ENCODE measurements around the gene PFN3.
"Not testable (repeated sequence)": the region's sequence is repeated elsewhere in the genome, so short reads cannot be mapped to it uniquely, and the experiment has no call there.

Gene PFN3

DNA sequence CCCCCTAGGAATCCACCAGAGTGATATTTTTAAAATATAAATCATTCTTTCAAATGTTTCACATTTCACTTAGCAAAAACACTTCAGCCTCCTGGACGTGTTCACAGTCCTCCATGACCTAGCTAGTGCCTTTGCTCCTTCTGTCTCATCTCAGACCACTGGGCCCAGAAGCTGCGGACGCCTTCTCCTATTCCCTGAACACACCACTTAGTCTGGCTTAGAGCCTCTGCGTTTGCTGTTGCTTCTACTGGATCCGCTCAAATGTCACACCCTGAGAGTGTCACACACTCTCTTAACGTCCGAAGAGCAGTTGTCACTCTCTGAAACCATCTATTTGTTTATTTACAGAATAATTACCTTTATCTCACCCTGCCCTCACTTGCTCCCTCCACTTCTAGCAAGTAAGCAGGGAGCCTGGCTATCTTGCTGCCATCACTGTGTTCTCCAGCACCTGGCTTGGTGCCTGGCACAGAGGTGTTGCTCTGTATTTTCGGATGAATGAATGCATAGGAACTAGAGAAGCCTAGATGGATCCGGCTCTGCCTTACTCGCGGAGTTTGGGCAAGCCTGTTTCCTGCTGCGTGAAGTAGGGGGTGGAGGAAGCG is 24.8 kb upstream of the PFN3 start:
- no peak for DNase-seq (ENCODE audit: low spot score)

DNA sequence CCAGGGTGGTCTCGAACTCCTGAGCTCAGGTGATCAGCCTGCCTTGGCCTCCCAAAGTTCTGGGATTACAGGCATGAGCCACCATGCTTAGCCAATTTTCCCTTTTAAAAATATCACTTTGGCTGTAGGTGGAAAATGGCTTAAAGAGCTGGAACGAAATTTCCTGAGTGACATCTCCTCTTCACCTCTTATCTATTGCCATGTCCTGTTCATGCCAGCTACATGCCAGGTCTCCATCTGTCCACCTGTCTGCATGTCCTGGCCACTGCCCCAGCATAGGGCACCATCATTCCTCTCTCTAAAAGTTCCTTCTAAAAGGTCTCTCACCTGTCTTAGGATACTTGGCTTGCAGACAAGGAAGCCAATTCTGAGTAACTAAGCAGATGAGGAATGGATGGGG is 23.2 kb upstream of the PFN3 start:
- no peak for DNase-seq (ENCODE audit: low spot score)

DNA sequence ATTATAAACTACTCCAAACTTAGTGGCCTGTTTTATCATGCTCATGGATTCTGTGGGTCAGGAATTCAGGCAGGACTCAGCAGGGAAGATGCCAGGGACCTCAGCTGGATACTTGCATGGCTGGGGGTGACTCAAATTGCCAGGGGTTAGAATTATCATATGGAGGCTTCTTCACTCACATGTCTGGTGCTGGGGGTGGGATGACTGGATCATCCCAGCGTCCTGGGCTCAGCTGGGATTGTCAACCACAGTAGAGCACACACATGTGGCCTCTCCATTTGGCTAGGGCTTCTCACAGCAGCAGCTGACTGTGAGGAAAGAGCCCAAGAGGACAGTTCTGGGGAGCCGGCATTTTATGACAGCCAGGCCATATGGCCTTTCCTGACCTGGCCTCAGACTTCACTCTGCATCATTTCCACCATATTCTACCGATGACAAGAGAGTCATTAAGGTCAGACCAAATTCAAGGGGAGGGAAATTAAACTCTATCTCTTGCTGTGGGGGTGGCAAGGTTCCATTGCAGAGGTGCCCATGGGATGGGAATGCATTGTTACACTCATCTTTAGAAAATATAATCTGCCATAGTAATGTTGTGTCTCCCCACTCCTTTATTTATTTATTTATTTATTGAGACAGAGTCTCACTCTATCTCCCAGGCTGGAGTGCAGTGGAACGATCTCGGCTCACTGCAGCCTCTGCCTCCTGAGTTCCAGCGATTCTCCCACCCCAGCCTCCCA is 20.8 kb upstream of the PFN3 start:
- DNase-seq (ENCODE audit: low spot score): no peak

DNA sequence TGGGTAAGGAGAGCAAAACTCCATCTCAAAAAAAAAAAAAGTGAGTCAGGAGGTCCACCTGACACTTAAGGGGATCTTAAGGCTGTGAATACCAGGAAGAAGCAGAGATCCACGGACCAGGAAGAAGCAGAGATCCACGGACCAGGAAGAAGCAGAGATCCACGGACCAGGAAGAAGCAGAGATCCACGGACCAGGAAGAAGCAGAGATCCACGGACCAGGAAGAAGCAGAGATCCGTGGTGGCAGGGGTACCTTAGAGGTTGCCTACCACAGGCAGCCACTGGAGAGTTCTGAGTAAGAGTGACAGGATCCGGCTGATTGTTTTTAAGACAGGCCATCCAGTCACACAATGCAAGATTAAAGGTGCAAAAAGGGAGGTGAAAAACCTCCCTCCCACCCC is 20.0 kb upstream of the PFN3 start:
- DNase-seq (ENCODE audit: low spot score): not testable (repeated sequence)

DNA sequence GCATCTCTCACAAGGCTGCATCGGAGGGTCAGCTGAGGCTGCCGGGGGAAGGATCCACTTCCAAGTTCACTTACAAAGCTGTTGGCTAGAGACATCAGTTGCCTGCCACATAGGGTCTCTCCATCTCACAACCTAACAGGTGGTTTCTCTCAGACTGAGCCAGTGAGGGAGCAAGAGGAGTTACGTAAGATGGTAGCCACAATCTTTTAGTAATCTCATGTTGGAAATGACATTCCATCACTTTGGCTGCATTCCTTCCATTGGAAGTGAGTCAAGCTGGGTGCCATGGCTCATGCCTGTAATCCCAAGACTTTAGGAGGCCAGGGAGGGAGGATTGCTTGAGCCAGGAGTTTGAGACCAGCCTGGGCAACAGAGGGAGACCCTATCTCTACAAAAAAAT is 18.6 kb upstream of the PFN3 start:
- no peak for DNase-seq (ENCODE audit: low spot score)

DNA sequence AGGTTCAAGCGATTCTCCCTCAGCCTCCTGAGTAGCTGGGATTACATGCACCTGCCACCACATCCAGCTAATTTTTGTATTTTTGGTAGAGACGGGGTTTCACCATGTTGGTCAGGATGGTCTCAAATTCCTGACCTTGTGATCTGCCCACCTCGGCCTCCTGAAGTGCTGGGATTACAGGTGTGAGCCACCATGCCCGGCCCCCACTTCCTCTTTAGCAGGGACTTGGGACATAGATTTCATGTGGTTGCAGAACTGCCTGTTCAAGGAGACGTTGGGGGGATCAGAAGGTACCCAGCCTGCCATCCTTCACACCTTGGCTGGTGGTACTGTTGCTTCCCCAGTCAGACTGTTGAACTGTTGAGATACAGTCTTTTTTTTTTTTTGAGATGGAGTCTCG is 16.6 kb upstream of the PFN3 start:
- DNase-seq (ENCODE audit: low spot score): not testable (repeated sequence)

DNA sequence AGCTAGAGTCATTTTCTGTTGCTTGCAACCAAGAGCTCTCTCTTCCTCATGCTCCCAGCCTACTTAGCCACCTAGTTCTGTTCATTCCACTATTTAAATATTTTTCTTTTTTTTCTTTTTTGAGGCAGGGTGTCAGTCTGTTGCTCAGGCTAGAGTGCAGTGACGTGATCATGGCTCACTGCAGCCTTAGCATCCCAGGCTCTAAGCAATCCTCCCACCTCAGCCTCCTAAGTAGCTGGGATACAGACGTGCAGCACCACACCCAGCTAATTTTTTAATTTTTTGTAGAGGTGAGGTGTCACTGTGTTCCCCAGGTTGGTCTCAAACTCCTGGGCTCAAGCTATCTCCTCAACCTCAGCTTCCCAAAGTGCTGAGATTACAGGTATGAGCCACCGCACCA is 14.0 kb upstream of the PFN3 start:
- no peak for DNase-seq (ENCODE audit: low spot score)

DNA sequence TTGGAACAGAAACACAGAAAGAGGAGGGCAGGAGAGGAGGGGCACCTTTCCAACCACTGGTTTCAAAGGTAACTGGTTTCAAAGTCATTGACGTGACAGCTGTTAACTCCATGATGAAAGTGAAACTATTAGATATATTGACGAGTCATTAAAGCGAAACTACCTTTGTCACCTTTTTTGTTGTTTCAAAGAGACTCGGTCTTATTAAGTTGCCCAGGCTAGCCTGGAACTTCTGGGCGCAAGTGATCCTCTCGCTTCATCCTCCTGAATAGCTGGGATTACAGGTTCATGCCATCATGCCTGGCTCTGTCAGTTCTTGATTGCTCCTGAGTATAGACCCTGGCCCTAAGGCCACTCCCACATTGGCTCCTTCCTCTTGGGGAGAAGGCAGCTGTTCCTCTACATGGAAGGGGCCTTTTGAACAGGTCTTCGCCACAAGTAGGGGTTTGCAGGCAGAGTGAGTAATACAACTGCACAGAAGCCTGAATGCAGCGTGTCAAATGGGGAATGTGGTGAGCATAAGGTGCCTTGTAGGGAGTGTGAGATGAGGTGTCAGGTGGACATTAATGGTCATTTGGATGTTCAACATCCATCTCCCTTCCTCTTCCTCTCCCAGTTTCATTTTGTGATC is 12.3 kb upstream of the PFN3 start:
- peak; percentile 63 for DNase-seq (ENCODE audit: low spot score)

DNA sequence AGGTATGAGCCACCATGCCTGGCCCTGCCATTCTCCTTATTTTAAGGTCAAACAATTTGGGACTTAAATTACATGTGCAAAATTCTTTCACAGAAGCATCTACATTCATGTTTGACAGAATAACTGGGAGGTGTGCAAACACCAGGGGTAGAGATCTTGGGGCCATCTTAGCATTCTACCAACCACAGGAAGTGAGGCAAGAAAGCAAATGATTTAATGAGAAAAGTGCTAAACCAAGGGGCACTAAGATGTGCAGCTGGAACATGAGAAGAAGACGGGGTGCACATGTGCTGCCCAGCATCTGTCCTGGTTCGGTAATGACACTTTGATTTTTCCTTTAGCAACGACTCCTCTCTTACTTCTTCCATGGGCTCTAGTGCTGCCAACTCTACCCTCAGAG is 10.1 kb upstream of the PFN3 start:
- no peak for DNase-seq (ENCODE audit: low spot score)

DNA sequence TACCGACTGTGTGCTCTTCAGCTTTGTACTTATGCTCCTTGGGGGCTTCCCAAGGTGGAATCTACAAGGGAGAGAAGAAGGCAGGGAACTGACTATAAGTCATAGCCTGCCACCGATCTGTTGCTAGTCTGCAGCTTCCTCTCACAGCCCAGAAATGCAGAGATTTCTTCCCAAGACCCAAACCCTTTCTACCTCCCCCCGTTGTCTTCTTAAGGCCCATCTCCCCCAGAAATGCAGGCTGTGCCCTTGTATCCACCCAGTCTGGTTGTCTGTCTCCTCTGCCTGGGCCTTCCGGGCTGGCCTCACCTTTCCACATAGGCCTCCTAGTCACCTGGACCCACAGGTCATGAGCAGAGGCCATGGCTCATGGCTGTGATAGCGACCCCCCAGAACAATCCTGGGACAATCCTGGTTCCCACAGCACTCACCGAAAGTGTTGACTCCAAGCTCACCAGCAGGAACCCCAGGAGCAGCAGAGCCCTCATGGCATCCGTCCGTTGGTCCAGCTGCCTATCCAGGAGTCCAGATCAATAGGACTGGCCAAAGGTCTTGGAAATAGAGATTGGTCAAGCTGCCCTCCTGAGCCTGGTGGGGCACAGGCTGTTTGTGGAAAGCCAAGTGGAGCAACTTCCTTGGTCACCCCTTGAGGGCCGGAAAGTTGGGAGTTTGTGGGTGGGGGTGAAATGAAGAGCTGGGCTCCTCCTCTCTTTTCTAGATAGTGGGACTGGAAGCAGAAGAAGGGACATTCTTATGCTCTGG is 8.8 kb upstream of the PFN3 start, which contains the start of gene F12:
Gene F12 (minus strand): TSS at position 522 of the 759 bp plus-strand sequence. CDS start 37 bp downstream, at position 485.
- DNase-seq (ENCODE audit: low spot score): no peak

DNA sequence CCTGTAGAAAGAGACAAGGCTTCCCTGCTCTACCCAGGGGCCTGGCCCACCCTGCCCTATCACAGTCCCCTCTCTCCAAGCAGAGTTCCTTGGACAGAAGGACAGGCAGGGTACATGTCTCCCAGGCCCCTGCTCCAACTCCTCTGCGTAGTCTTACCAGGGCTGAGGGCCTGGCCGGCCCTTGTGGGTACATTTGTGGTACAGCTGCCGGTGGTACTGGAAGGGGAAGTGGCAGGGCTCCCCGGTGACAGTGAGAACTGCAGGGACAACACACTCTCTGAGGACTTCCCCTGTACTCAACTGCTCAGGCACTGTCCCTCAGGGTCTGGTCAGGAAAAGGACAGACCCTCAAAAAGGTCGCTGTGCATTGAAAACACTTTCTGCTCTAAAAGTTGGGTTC is 5.3 kb upstream of the PFN3 start:
- DNase-seq (ENCODE audit: low spot score): no peak

DNA sequence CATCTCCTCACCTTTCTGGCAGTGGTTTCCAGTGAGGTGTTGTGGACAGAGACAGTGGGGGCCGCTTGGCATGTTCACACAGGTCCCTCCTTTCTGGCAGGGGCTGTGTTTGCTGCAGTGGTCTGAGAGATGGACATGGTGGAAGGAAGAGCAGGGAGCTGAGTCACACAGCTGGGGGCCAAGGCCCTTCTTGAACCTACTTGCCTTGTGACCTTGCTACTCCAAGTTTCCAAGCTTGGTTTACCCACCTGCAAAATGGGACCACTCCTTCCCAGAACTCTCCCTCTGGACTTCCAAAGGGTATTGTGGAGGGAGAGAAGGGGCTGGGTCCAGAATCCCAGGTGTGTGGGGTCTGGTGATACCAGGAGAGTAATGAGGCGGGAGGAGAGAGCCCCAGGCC is 4.9 kb upstream of the PFN3 start:
- no peak for DNase-seq (ENCODE audit: low spot score)

DNA sequence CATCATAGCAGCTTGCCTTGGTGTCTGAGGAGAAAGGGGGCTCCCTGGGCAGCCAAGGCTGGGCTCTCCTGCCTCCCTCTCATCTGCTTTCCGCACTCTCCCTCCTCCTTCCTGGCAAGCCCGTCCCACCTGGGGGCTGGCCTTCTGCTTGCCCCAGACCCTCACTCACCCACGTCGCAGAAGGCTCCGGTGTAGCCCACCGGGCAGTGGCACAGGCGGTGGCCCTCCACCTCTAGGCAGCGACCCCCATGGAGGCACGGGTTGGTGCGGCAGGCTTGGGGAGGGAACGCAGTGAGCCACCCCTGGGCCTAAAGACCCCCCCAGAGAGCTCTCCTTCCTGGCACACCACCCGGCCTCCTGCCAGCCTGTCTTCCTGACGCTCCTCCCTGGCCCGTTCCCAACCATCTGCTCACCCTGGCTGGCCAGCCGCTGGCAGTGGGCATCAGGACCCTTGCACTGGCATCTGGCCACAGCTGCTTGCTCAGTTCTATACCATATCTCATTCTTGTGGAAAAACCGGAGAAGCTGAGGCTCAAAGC is 4.2 kb upstream of the PFN3 start:
- no peak for DNase-seq (ENCODE audit: low spot score)

DNA sequence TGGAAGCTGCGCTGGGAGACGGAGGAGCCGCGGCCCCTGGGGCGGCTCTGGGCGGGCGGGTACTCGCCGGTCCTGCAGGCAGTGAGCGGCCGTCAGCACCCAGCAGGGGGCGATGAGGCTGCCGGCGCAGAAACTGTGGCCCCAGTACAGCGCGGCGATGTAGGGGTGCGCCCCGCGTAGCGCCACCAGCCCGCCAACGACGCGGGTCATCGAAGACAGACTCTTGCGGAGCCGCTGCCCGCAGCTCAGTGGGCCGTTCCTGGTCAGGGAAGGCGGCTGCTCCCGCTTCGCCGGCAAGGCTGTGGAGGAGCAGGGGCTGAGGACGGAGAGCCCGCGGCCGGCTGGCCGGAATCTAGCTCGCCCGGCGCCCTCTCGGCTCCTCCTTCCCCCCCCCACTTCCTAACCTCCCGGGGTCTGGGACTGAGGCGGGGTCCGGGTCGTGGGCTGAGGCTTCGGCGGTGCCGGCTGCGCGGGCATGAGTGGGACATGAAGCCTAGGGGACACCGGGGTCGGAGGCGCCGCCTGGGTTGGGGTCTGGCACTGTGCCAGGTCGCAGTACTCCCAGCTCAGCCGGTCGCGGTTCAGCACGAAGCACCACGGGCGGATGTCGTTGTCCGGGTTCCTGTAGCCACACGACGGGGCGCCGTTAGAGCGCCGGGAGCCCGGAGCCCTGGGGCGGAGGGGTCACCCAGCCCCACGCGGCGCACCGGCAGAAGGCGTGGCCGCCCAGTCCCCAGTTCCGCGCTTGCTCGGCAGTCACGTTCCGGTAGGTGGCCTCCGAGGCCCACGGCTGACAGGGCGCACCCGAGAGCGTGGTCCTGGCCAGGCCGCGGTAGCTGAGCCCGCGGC is 3.6 kb upstream of the PFN3 start:
- peak; percentile 89 for DNase-seq (ENCODE audit: low spot score)

DNA sequence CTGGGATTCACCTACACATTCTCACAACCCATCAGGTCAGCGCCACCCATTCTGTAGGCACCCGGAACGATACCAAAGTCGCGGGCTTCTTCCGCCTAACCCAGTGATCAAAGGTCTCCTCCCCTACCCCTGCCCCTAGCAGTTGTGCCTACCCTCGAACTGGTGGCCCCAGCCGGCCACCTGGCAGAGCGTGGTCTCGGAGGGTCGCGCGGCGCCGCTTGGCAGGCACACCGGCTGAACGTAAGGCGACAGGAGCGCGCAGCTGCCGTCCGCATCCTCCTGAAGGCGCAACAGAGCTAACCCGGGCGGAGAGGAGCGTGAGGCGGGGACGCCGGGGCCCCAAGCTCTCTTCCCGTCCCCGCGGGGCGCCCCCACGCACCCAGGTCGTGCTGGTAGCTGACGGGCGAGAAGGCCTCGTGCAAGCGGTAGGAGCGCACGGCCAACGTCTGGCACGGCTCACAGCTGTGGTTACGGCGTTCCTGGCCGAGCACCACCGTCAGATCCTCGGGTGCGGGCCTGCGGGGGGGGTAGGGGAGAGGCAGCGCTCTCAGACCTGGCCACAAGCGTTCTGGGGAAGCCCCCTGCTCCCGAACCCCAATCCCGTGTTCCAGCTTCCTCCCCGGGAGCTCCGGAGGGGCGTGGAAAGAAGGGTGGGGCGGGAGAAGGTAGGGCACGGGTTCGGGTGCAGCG is 2.8 kb upstream of the PFN3 start:
- DNase-seq (ENCODE audit: low spot score): peak; percentile 43

DNA sequence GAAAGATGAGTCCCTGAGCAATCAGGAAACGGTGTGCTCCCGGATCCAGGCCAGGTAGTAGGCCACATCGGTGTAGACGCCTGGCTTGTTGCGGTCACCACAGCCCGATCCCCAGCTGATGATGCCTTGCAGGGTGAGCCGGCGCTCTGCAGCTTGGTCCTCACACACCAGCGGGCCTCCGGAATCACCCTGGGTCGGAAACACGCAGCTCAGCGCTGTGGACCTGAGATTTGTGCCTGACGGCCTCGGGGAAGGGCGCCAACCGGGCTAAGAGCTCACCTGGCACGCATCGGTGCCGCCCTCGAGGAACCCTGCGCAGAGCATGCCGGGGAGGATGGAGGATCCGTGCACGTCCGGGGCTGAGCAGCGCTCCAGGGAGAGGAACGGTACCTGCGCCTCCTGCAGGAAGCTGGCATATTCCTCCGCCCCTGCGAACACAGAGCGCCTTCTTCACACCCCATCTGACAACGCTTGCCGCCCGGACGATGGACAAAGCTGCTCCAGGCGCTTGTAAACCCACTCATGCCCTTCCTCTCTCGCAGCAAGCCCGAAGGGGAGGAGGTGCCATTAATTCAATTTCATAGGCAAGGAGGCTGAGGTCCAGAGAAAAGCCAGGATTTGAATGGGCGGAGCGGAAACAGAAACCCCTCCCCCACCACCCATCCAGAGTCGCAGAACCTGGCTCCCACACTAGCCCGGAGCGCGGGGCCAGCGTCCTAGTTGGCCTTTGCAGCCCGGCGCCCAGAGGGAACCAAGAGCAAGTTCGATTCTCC is 2.0 kb upstream of the PFN3 start:
- DNase-seq (ENCODE audit: low spot score): peak; percentile 72

DNA sequence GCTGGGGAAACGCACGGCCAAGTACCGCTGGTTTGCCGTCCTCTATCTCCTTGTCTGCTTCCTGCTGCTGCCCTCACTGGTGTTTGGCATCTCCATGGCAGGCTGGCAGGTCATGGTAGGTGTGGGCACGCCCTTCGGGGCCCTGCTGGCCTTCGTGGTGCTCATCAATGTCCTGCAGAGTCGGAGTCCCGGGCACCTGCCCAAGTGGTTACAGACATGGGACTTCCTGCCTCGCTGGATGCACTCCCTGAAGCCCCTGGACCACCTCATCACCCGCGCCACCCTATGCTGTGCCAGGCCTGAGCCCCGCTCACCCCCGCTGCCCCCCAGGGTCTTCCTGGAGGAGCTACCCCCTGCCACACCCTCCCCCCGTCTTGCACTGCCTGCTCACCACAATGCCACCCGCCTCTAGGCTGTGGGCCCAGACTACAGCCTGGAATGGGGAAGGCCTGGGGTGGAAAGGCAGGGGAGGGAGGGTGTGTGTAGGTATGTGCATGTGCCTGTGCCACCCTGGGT is 2.5 kb downstream of the PFN3 start:
- no peak for DNase-seq (ENCODE audit: low spot score)

DNA sequence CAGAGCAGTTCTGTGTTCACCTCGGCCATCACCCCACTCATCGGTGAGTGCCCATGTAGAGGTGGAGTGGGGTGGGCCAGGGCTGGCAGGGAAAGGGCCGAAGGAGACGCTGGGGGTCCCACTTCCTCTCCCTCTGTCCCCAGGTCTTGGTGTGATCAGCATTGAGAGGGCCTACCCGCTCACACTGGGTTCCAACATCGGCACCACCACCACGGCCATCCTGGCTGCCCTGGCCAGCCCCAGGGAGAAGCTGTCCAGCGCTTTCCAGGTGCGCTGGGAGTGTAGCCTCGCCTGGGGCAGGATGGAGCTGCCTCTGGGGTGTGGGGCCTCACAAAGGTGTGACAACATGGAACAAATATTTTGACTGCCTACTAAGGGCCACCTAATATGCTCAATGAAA is 3.7 kb downstream of the PFN3 start:
- no peak for DNase-seq (ENCODE audit: low spot score)

DNA sequence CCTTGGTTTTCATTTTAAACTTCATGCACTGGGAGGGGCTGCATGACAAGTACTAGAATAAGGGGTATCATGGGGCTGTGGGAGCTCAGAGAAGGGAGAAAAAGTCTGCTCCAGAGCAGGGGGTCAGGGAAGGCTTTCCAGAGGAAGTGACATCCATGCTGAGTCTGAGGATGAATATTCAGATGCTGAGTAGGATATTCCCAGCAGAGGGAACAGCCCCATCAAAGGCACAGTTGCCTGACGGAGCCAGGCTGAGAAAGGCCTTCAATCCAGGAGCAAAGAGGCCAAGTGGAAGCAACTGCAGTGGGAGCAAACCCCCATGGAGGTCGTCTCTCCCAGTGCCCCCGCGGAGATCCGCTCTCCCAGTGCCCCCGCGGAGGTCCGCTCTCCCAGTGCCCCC is 4.4 kb downstream of the PFN3 start:
- no peak for DNase-seq (ENCODE audit: low spot score)

DNA sequence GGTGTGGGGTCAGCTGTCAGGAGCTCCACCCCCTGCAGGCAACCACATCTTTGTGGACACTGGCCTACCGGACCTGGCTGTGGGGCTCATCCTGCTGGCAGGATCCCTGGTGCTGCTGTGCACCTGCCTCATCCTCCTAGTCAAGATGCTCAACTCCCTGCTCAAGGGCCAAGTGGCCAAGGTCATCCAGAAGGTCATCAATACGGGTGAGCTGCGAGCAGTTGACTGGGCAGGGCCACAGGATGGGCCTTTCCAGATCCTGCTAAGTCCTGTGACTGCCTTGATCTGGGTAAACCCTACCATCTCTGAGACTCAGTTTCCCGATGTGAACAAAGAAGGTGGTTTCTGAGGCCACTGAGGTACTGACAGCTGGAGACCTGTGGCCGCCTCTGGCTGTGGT is 6.5 kb downstream of the PFN3 start:
- DNase-seq (ENCODE audit: low spot score): no peak

Data from CD4-positive, alpha-beta T cell treated with Interleukin-2 at 100 ng/mL for 4 hours (primary cell).